NCI-H1105 treated with DMSO at 0.1 percent for 48 hours (cell line): ENCODE data around the gene SLC12A9.
"Not testable (repeated sequence)": the region's sequence is repeated elsewhere in the genome, so short reads cannot be mapped to it uniquely, and the experiment has no call there.

Source experiments
- DNase-seq: peaks from one replicate; lab custom pipeline; 2025; lab: John Stamatoyannopoulos, UW

Gene SLC12A9

DNA sequence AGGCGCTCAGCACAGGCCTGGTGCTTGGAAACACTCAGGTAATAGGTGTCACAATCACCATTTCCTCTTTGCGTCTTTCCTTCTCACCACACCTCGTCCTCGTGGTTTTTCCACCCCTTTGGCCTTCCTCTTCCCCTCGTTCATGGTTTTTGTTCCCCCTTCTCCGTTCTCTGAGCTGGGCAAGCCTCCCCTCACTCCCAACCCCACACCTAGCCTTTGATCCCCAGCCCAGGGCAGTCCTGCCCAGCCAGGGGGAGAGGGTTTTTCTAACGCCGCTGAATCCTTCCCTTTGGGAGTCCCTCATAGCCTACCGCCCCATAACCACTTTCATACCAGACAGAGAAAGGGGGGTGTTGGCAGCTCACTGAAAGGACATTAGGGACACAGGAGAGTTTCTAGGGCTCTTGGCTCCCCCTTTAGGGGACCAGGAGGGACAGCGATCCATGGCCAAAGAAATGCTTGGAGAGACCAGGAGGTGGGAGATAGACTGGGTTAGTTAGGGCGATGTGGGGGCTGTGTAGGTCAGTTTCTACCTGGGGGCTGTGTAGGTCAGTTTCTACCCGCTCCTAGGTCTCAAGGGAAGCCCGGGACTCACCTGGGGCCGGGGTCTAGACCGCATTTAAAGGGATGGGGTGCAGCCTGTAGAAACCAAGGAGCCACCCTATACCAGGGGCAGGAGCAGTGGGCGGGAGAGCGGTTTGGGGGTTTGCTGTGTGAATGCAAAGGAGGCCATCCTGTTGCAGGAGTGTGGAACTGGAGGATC is 26.6 kb upstream of the SLC12A9 start:
- DNase-seq: peak; percentile 3

DNA sequence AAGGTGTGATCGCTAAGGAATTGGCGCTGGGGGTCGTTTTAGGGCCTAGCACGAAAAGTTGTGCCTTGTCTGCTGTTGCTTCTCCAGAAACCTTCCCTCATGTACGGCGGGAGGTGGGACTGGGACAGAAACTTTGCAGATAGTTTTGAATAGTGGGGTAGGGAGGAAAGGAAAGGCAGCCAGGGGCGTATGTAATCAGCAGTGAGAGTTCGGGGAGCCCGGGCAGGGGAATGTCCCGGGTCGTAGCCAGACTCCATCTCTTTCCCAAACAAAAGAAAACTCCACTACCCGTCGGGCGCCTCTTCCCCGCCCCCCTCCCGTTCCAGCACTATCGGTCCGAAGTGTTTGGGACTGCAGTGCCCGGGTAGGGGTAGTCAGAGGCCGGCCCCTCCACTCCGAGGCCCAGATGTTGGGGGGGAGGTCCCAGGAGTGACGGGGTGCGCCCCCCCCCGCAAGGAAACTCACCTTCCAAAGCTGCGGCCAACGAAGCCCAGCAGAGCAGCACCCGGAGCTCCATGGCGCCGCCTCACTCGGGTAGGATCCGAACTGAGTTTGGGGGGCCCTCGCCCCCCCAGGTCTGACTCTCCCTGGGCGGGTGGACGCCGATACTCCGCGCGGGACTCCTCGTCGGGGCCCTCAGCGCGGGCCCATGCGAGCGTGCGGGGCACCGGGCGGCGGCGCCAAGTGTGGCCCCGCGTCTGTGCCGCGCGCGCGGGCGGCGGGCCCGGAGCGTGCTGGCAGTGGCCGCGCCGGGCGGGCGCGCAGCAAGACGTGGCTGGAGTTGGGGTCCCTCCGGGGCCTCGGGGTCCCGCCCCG is 25.8 kb upstream of the SLC12A9 start:
- DNase-seq: no peak

- peak; percentile 40 for DNase-seq
These were observed 24.9 kb upstream of the SLC12A9 start, which contains the start of gene EPHB4 for GRCh38 chr7:100827330-100828226. Gene EPHB4, minus strand, starts transcription at chr7:100827523. Its CDS starts 493 bp downstream, at chr7:100827030.

DNA sequence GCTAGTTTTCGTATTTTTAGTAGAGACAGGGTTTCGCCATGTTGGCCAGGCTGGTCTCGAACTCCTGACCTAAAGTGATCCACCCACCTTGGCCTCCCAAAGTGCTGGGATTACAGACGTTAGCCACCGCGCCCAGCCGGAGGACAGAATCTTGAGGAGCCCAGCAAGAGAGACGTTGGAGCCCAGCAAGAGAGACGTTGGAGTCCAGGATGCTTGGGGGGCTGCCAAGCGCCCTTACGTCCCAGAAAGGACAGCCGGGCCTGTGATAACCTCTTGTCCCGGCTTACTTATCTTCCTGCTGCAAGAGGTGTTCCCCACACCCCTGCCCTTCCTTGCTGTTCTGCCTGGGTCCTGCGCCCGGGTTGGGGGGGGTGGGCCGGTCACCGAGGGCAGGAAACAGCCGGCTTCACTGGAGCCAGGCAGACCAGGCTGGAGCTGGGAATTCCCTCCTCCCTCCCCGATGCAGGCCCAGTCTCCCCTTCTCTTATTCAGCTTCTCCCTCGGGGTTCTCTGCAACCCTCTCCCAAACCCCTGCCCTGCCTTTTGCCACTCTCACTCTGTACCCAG is 23.3 kb upstream of the SLC12A9 start:
- no peak for DNase-seq

DNA sequence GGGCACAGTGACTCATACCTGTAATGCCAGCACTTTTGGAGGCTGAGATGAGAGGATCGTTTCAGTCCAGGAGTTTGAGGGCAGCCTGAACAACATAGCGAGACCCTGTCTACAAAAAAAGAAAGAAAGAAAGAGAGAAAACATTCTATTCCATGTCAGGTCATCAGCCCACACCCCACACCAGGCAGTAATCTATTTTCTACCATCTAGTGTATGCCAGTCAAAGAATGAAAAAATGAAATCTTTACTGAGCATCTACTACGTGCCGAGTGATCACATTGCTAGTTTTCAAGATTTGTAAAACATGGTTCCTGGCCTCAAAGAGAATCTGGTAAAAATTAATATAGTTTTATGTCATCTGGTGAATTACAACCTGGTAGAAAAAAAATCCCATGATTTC is 22.1 kb upstream of the SLC12A9 start:
- DNase-seq: no peak

DNA sequence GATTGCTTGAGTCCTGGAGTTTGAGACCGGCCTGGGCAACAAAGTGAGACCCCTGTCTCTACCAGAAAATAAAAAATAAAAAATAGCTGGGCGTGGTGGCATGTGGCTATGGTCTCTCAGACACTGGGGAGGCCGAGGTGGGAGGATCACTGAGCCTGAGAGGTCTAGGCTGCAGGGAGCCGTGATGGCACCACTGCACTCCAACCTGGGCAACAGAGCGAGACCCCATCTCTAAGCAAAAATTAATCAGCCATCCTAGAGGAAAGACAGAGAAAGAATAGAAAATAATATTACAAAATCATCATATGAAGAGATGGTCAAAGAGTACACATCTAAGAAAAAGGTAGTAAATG is 20.3 kb upstream of the SLC12A9 start:
- DNase-seq: no peak

GRCh38 chr7:100835903-100836811 is 16.4 kb upstream of the SLC12A9 start:
- no peak for DNase-seq

DNA sequence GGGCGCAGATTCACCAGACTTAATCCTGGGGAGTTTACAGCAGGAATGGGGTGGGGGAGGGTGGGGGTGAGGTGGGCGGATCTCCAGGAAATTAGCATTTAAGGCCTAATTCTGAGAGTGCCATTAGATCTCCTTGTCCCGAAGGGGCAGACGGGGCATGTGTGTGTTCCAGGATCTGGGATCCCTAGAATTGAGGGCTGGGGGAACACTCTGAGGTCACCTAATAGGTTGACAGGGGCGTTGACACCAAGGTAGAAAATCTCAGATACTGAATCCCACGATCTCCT is 15.8 kb upstream of the SLC12A9 start:
- no peak for DNase-seq

- peak; percentile 91 for DNase-seq
These were observed 15.2 kb upstream of the SLC12A9 start for GRCh38 chr7:100837099-100837836.

- no peak for DNase-seq
These were observed 13.2 kb upstream of the SLC12A9 start for GRCh38 chr7:100839361-100839760.

GRCh38 chr7:100840470-100841100 is 11.9 kb upstream of the SLC12A9 start:
- no peak for DNase-seq

- DNase-seq: no peak
These were observed 5.2 kb upstream of the SLC12A9 start for GRCh38 chr7:100847360-100847759.

GRCh38 chr7:100854146-100854895 is 1.8 kb downstream of the SLC12A9 start:
- DNase-seq: no peak

DNA sequence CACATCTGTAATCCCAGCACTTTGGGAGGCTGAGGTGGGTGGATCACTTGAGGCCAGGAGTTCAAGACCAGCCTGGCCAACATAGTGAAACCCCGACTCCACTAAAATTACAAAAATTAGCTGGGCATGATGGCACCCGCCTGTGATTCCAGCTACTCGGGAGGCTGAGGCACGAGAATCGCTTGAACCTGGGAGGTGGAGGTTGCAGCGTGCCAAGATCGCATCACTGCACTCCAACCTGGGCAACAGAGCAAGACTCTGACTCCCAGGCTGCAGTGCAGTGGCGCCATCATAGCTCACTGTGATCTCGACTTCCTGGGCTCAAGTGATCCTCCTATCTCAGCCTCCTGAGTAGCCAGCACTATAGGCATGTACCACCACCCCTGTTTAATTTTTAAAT is 2.4 kb downstream of the SLC12A9 start:
- DNase-seq: not testable (repeated sequence)

DNA sequence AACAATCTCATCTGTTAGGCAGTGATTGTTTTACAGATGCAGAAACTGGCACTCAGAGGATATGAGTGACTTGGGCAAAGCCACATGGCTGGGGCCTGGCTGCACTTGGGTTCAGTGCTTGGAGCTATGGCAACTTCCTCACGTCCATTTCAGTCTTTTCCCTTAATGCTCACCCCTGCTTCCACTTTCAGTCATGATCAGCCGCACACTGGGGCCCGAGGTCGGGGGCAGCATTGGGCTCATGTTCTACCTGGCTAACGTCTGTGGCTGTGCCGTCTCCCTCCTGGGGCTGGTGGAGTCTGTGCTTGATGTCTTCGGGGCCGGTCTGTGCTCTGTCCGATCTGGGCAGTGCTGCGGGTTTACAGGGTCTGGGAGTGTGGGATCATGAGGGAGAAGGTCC is 3.0 kb downstream of the SLC12A9 start:
- DNase-seq: no peak

GRCh38 chr7:100856871-100857282 is 4.4 kb downstream of the SLC12A9 start:
- DNase-seq: no peak

- no peak for DNase-seq
These were observed 7.3 kb downstream of the SLC12A9 start for GRCh38 chr7:100859856-100860255.

DNA sequence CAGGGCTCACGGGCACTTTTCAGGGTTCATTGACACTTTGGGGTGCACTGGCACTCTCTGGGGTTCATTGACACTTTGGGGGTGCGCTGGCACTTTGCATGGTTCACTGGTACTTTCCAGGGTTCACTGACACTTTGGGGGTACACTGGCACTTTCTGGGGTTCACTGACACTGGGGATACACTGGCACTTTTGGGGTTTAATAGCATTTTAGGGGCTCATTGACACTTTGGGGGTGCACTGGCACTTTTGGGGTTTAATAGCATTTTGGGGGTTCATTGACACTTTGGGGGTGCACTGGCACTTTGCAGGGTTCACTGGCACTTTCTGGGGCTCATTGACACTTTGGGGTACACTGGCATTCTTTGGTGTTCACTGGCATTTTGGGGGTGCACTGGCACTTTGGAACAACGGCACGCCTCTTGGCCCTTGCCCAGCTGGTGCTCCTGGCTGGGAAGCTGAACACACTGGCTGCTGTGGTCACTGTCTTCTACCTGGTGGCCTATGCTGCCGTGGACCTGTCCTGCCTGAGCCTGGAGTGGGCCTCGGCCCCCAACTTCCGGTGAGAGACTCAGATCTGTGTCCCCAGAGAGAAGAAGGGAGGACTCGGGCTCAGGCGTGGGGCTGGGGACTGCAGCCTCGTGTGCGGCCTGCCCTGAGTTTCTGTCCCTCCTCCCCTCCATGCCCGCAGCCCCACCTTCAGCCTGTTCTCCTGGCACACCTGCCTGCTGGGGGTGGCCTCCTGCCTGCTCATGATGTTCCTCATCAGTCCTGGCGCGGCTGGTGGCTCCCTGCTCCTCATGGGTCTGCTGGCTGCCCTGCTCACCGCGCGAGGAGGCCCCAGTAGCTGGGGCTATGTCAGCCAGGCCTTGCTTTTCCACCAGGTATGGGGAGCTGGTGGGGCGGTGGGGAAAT is 8.4 kb downstream of the SLC12A9 start:
- no peak for DNase-seq
